ENCODE data around the gene USH2A.

USH2A gene

GRCh38 chr1:216258386-216258785 is 164.9 kb downstream of the USH2A start:
- H3K27me3 ChIP-seq (ENCODE audit: insufficient read depth, low read length, poor library complexity): no peaks in the 10 kb centered on the region
- H3K9ac ChIP-seq (ENCODE audit: low read depth, low read length): no peak overlapping the region
- DNase-seq (no peak), ATAC-seq (ENCODE audit: insufficient read depth, low read depth) (no peak)
- no peaks in the 10 kb centered on the region for H4K20me1 ChIP-seq (ENCODE audit: insufficient read depth, low read length)
- no peaks in the 10 kb centered on the region for H3K4me1 ChIP-seq (ENCODE audit: insufficient read depth, low read length)
- no peak overlapping the region for H3K4me3 ChIP-seq (ENCODE audit: low read depth in 1 of 2, low read length in 2 of 2)
- H3K9me3 ChIP-seq (ENCODE audit: insufficient read depth, low read length, severe bottlenecking): no peaks in the 10 kb centered on the region
- H2AFZ ChIP-seq (ENCODE audit: low read depth, low read length): no peak overlapping the region
- no peaks in the 10 kb centered on the region for H3K79me2 ChIP-seq (ENCODE audit: insufficient read depth, low read length)
- H3K36me3 ChIP-seq (ENCODE audit: insufficient read depth, low read length): no peaks in the 10 kb centered on the region
- no peak overlapping the region for H3K4me2 ChIP-seq (ENCODE audit: insufficient read depth, low read length)
- TF ChIP-seq EZH2 (IDR thresholded peaks at IDR 0.05; ENCODE audit: borderline replicate concordance, low read depth, low read length, severe bottlenecking) (no peak), CTCF (IDR thresholded peaks at IDR 0.05; ENCODE audit: borderline replicate concordance, extremely low read depth, low read length, poor library complexity, severe bottlenecking) (no peak)
- no peak overlapping the region for H3K27ac ChIP-seq (ENCODE audit: low read length)

- Histone ChIP-seq H3K27ac (ENCODE audit: low read length) (no peak overlapping the region), H3K36me3 (ENCODE audit: insufficient read depth, low read length) (no peaks in the 10 kb centered on the region), H3K79me2 (ENCODE audit: insufficient read depth, low read length) (no peaks in the 10 kb centered on the region), H3K4me3 (ENCODE audit: low read depth in 1 of 2, low read length in 2 of 2) (no peak overlapping the region), H3K4me2 (ENCODE audit: insufficient read depth, low read length) (no peak overlapping the region), H3K9ac (ENCODE audit: low read depth, low read length) (no peak overlapping the region), H2AFZ (ENCODE audit: low read depth, low read length) (no peak overlapping the region), H3K27me3 (ENCODE audit: insufficient read depth, low read length, poor library complexity) (no peaks in the 10 kb centered on the region), H3K9me3 (ENCODE audit: insufficient read depth, low read length, severe bottlenecking) (no peaks in the 10 kb centered on the region), H3K4me1 (ENCODE audit: insufficient read depth, low read length) (no peaks in the 10 kb centered on the region), H4K20me1 (ENCODE audit: insufficient read depth, low read length) (no peaks in the 10 kb centered on the region)
- DNase-seq (no peak), ATAC-seq (ENCODE audit: insufficient read depth, low read depth) (no peak)
- no peak for TF ChIP-seq EZH2 (IDR thresholded peaks at IDR 0.05; ENCODE audit: borderline replicate concordance, low read depth, low read length, severe bottlenecking)
- TF ChIP-seq CTCF (IDR thresholded peaks at IDR 0.05; ENCODE audit: borderline replicate concordance, extremely low read depth, low read length, poor library complexity, severe bottlenecking): no peak
Observed at GRCh38 chr1:216250861-216251260, 172.4 kb downstream of the USH2A start.

- H2AFZ ChIP-seq (ENCODE audit: low read depth, low read length): no peak overlapping the region
- ATAC-seq (ENCODE audit: insufficient read depth, low read depth) (no peak), DNase-seq (no peak)
Observed at GRCh38 chr1:216248628-216249027, 174.6 kb downstream of the USH2A start.

More at GRCh38 chr1:216248628-216249027, 174.6 kb downstream of the USH2A start:
- Histone ChIP-seq H3K9me3 (ENCODE audit: insufficient read depth, low read length, severe bottlenecking) (no peaks in the 10 kb centered on the region), H3K4me3 (ENCODE audit: low read depth in 1 of 2, low read length in 2 of 2) (no peak overlapping the region), H3K36me3 (ENCODE audit: insufficient read depth, low read length) (no peaks in the 10 kb centered on the region), H3K27ac (ENCODE audit: low read length) (no peak overlapping the region), H3K4me1 (ENCODE audit: insufficient read depth, low read length) (no peaks in the 10 kb centered on the region), H3K4me2 (ENCODE audit: insufficient read depth, low read length) (no peak overlapping the region), H3K79me2 (ENCODE audit: insufficient read depth, low read length) (no peaks in the 10 kb centered on the region), H3K27me3 (ENCODE audit: insufficient read depth, low read length, poor library complexity) (no peaks in the 10 kb centered on the region), H4K20me1 (ENCODE audit: insufficient read depth, low read length) (no peaks in the 10 kb centered on the region), H3K9ac (ENCODE audit: low read depth, low read length) (no peak overlapping the region)
- no peak for TF ChIP-seq CTCF (IDR thresholded peaks at IDR 0.05; ENCODE audit: borderline replicate concordance, extremely low read depth, low read length, poor library complexity, severe bottlenecking)
- TF ChIP-seq EZH2 (IDR thresholded peaks at IDR 0.05; ENCODE audit: borderline replicate concordance, low read depth, low read length, severe bottlenecking): no peak

Data from DND-41 (cell line).